WERI-Rb-1 (cell line): Measurements from ENCODE around the gene GARNL3.

Experiments
- DNase-seq: peaks from one replicate; pipeline ENCODE4 v3.0.0-alpha.2; 2020
- H3K27ac ChIP-seq: fragments of 250-450 bp; sonication (Bioruptor Pico); 2 replicates; pipeline ENCODE4 v1.5.1; 2020; ENCODE audit warnings: mild to moderate bottlenecking, moderate library complexity
- H3K27me3 ChIP-seq: fragments of 250-450 bp; sonication (Bioruptor Pico); 2 replicates; pipeline ENCODE4 v1.5.1; 2021; ENCODE audit warnings: mild to moderate bottlenecking, low read depth, moderate library complexity; ENCODE audit not compliant: insufficient read depth, severe bottlenecking
- H3K36me3 ChIP-seq: fragments of 250-450 bp; sonication (Bioruptor Pico); 2 replicates; pipeline ENCODE4 v1.5.1; 2020; ENCODE audit warnings: mild to moderate bottlenecking, moderate library complexity
- H3K4me3 ChIP-seq: 2 replicates; pipeline ENCODE4 v1.5.1; 2011; ENCODE audit warnings: low read depth, mild to moderate bottlenecking, control low read depth, low read length
- H3K9me3 ChIP-seq: fragments of 250-450 bp; sonication (Bioruptor Pico); 2 replicates; pipeline ENCODE4 v1.5.1; 2021; ENCODE audit warnings: mild to moderate bottlenecking, moderate library complexity; ENCODE audit not compliant: severe bottlenecking
- TF ChIP-seq, protein P1 (sequence below): IDR thresholded peaks from 2 replicates; pipeline ENCODE4 v1.5.1; 2011; ENCODE audit warnings: low read depth, mild to moderate bottlenecking, control low read depth, inconsistent platforms, low read length

GARNL3 gene

DNA sequence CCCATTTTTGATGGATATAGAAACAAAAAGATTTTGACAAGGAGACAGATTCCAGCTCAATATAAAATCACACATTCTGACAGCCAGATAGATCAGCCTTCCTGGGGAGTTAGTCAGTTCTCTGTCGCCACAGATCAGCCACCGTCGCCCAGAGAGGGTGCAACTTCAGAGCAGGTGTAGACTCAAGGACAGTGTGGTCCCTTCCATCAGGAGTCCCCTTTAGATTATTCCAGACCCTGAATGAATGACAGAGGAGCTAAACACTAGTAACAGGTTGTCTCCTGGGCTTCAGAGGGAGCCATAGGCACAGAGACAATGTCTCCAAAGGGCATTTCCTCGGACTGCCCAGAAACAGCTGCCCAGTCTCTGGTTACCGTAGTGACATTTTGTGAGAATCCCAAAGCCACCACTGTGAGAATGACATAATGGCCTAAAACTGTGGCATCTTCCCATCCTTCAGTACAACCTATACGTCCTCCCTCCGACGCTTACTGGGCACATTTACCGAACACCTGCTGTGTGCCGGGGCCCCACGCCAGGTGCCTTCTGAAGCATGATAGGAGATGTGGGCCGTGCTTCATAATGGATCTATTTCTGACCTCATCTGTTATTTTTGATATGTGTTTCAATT, 85.0 kb downstream of the GARNL3 start:
- Histone ChIP-seq H3K27me3 (no peaks in the 10 kb centered on the region), H3K4me3 (no peak overlapping the region), H3K9me3 (no peaks in the 10 kb centered on the region), H3K36me3 (peaks cover 26% of the 10 kb centered on the region), H3K27ac (peak overlapping the region; percentile 13; the same call in 1 of the 2 replicates)
- DNase-seq, result no peak
- TF ChIP-seq, protein P1, sequence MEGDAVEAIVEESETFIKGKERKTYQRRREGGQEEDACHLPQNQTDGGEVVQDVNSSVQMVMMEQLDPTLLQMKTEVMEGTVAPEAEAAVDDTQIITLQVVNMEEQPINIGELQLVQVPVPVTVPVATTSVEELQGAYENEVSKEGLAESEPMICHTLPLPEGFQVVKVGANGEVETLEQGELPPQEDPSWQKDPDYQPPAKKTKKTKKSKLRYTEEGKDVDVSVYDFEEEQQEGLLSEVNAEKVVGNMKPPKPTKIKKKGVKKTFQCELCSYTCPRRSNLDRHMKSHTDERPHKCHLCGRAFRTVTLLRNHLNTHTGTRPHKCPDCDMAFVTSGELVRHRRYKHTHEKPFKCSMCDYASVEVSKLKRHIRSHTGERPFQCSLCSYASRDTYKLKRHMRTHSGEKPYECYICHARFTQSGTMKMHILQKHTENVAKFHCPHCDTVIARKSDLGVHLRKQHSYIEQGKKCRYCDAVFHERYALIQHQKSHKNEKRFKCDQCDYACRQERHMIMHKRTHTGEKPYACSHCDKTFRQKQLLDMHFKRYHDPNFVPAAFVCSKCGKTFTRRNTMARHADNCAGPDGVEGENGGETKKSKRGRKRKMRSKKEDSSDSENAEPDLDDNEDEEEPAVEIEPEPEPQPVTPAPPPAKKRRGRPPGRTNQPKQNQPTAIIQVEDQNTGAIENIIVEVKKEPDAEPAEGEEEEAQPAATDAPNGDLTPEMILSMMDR, result no peak

DNA sequence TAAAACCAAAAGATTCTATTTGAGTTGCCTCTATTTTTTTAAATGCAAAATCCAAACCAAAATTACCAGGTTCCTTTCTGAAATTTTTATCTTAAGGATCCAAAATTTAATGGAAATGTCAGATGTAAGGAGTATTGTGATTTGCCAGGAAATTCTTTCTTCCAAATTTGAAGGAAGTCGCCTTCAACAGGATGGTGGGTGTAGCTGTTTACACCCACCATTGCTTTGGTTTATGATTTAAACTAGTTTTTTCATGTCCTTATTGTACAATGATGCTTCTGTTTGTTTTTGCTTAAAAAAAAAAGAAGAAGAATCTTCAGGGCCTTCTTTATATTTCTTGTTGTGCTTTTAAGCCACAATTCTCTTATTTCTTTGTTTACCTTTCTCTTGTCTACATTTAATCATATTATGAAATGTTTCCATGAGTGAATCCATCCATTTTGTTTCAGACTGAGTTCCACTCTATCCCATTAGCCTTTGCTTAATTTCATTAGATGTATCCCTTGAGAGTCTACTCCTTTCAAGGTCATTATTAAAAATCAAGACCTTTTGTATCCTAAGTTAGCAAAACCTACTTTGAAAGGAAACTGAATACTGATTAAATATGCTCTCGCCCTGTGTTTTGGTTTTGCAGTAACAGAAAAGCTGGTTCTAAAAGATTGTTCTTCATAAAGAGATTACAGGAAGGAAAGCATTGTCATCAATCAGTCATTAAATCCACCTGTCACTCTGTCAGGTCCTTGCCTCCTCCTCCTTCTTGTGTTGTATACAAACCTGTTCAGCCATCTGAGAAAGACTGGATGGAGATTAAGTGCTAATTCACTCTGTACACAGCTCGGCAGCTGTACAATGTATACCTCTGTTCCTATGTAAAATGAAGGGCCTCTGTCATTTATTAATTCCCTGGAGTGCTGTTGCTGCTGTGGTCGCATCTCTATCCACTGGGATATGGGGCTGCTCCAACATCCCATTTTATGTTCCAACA, 86.9 kb downstream of the GARNL3 start:
- Histone ChIP-seq H3K27ac (peak overlapping the region; percentile 92), H3K27me3 (no peaks in the 10 kb centered on the region), H3K4me3 (peak overlapping the region; percentile 14), H3K36me3 (peaks cover 29% of the 10 kb centered on the region), H3K9me3 (no peaks in the 10 kb centered on the region)
- TF ChIP-seq, protein P1, result no peak
- DNase-seq, result peak; percentile 79

DNA sequence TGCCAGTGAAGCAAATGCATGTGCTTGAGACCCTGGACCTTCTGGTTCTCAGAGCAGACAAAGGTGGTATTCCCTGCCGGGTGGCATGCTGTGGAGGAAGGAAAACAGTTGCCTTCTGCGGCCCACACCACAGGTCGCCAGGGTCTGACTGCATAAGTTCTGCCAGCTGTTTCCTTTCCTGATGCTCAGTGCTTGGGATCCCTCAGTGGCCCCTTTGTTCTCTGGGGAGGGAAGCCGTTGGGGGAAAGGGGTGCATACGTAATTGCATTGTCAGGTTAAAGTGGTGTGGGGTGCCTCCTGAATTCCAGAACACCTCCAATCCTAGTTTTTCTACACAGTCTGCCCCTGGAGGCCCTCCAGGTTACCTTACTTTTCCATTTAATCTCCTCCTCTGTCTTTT, 89.3 kb downstream of the GARNL3 start:
- Histone ChIP-seq H3K27me3 (no peaks in the 10 kb centered on the region), H3K36me3 (peaks cover 41% of the 10 kb centered on the region), H3K27ac (peak overlapping the region; percentile 92), H3K4me3 (no peak overlapping the region), H3K9me3 (no peaks in the 10 kb centered on the region)
- no peak for DNase-seq
- TF ChIP-seq, protein P1, result no peak

DNA sequence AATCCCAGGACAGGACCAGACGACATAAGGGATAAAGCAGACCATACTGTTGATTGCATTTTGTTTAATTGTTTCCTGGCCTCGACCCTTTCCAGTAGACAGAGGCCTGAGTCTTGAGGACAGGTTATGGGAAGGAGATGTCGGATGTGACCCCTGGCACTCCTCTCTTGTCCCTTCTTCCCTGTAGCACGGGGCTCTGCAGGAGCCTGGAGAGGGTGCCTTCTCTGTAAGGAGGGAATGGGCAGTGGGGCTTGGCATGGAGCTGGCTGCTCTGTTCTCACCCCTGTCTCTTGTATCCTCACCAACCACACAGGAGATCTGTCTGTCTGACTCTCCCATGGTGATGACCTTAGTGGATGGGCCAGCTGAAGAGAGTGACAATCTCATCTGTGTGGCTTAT, 92.3 kb downstream of the GARNL3 start:
- Histone ChIP-seq H3K9me3 (no peaks in the 10 kb centered on the region), H3K27ac (no peak overlapping the region), H3K36me3 (peaks cover 63% of the 10 kb centered on the region), H3K27me3 (no peaks in the 10 kb centered on the region), H3K4me3 (no peak overlapping the region)
- TF ChIP-seq, protein P1, result no peak
- DNase-seq, result no peak

DNA sequence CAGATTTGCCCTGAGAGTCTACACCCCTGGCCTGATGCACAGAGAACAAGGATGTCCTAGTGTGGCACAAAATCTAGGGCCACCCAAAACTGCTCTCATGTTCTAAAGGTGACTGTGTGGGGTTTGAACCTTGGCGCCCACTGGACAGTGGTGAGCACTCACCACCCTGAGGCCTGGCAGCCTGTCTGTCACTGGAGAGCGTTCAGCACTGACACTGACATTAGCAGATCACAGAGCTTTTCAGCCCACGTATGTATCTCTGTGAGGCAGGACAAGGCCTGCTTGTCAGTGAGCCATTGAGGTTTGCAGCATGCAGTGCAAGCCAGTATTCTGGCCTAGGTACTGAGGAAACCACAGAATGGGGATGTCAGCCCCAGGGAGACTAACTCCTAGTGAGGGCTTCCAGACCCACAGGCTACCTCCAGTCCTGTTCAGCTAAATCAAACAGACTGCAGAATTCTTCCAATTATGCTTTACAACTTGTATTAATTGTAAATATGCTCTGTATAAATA, 93.5 kb downstream of the GARNL3 start:
- H3K4me3 ChIP-seq, result no peak overlapping the region
- DNase-seq, result no peak
- H3K27ac ChIP-seq, result no peak overlapping the region; the same call in 1 of the 2 replicates
- peaks cover 72% of the 10 kb centered on the region for H3K36me3 ChIP-seq
- TF ChIP-seq, protein P1, result no peak
- H3K9me3 ChIP-seq, result no peaks in the 10 kb centered on the region
- H3K27me3 ChIP-seq, result no peaks in the 10 kb centered on the region
